Neural progenitor cell (in vitro differentiated cells): ENCODE data around the gene CNOT2. TPM values are rescaled to one million over a fixed set of nuclear protein-coding genes. Genes with fewer than 3 reads are reported as not detected.

ENCODE experiments used
- DNase-seq: peaks from one replicate; pipeline ENCODE4 v3.0.0-alpha.2; 2016; ENCODE audit warnings: low spot score
- H2AFZ ChIP-seq: fragments of 200-600 bp; sonication (generic); replicated peaks from 2 replicates; pipeline ENCODE4 v1.6.1; 2016; ENCODE audit warnings: antibody characterized with exemption
- H3F3A ChIP-seq: fragments of 200-600 bp; sonication (generic); 2 replicates; pipeline ENCODE4 v1.6.1; 2016; ENCODE audit warnings: antibody characterized with exemption, low read depth
- H3K27ac ChIP-seq: fragments of 200-600 bp; sonication (generic); 2 replicates; pipeline ENCODE4 v1.5.1; 2016; ENCODE audit warnings: mild to moderate bottlenecking
- H3K27me3 ChIP-seq: fragments of 200-600 bp; sonication (generic); 2 replicates; pipeline ENCODE4 v1.6.1; 2016; ENCODE audit warnings: mild to moderate bottlenecking, moderate library complexity
- H3K36me3 ChIP-seq: fragments of 200-600 bp; sonication (generic); 2 replicates; pipeline ENCODE4 v1.5.1; 2016
- H3K4me1 ChIP-seq: fragments of 200-600 bp; sonication (generic); 2 replicates; pipeline ENCODE4 v1.6.1; 2016; ENCODE audit warnings: mixed run types
- H3K4me2 ChIP-seq: fragments of 200-600 bp; sonication (generic); 2 replicates; pipeline ENCODE4 v1.6.1; 2016
- H3K4me3 ChIP-seq: fragments of 200-600 bp; sonication (generic); 2 replicates; pipeline ENCODE4 v1.5.1; 2016
- H3K79me2 ChIP-seq: fragments of 200-600 bp; sonication (generic); 2 replicates; pipeline ENCODE4 v1.6.1; 2016; ENCODE audit warnings: low read depth
- H3K9ac ChIP-seq: fragments of 200-600 bp; sonication (generic); 2 replicates; pipeline ENCODE4 v1.6.1; 2016
- H3K9me3 ChIP-seq: fragments of 200-600 bp; sonication (generic); 2 replicates; pipeline ENCODE4 v1.5.1; 2016; ENCODE audit warnings: low read depth
- H4K20me1 ChIP-seq: fragments of 200-600 bp; sonication (generic); 2 replicates; pipeline ENCODE4 v1.6.1; 2016; ENCODE audit warnings: low read depth
- H3K27ac Mint-ChIP-seq: 3 replicates; pipeline ENCODE4 v1.8.0; 2021; ENCODE audit warnings: mixed read lengths
- H3K27me3 Mint-ChIP-seq: 2 replicates; pipeline ENCODE4 v1.8.0; 2022; ENCODE audit warnings: low read depth, mild to moderate bottlenecking, inconsistent platforms, moderate library complexity, mixed read lengths; ENCODE audit not compliant: insufficient read depth
- H3K36me3 Mint-ChIP-seq: 3 replicates; pipeline ENCODE4 v1.8.0; 2021; ENCODE audit warnings: mixed read lengths
- H3K4me1 Mint-ChIP-seq: 3 replicates; pipeline ENCODE4 v1.8.0; 2021; ENCODE audit warnings: mixed read lengths
- H3K4me3 Mint-ChIP-seq: 3 replicates; pipeline ENCODE4 v1.8.0; 2021; ENCODE audit warnings: mild to moderate bottlenecking, moderate library complexity, mixed read lengths
- H3K9me3 Mint-ChIP-seq: 3 replicates; pipeline ENCODE4 v1.8.0; 2020; ENCODE audit warnings: mixed read lengths
- EZH2 ChIP-seq: fragments of 200-600 bp; sonication (generic); IDR thresholded peaks from 2 replicates; pipeline ENCODE4 v1.6.1; 2017; ENCODE audit warnings: antibody characterized with exemption, mild to moderate bottlenecking, moderate library complexity
- EZH2phosphoT487 ChIP-seq: fragments of 200-600 bp; sonication (generic); IDR thresholded peaks from 2 replicates; pipeline ENCODE4 v1.6.1; 2017; ENCODE audit warnings: antibody characterized with exemption
- total RNA-seq: library from RNA; depleted of rRNA; stranded (reverse); fragments of >200 nt; gene quantifications from 2 replicates; pipeline ENCODE4 v1.2.3, GENCODE V29; 2015; ENCODE audit warnings: low replicate concordance
- TF ChIP-seq, protein P1 (sequence below): fragments of 200-600 bp; sonication (generic); IDR thresholded peaks from 2 replicates; pipeline ENCODE4 v1.5.1; 2017; ENCODE audit warnings: antibody characterized with exemption, mild to moderate bottlenecking

Gene CNOT2
- total RNA-seq, 1 donor from 2014 or later: 250 TPM

DNA sequence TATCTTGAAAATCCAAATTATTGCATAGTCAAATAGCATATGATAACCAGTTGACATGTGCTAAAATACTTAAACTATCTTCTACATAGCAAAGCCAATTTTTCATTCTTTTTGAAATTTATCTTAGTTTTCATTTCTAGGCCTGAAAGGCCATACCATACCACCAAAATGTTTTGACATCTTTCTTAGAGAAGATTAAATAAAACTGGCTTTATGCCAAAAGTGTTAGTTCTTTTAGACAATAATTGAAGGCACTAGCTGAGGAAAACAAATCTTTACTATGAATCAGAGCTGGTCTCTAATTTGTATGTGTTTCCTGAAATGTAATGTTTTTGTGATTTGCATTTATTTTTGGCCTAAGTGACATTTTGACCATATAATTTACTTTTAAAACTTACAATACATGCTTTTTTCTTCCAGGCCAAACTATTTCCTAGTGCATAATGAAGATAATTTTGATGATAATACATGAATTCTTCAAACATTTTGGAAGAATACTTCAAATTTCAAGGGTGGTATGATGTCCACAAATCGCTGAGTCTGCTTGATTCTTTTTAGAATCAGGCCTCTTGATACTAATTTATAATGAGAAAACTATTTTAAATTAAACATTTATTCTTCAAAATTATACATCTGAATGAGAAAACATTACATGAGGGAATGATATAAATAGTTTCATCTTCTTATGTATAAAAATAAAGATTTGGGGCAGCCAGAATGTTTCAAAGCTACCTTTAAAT, 116.4 kb downstream of the CNOT2 start:
- Histone ChIP-seq H3K4me1 (peaks cover 5% of the 10 kb centered on the region), H3K9ac (no peak overlapping the region), H3K27me3 (peaks cover 12% of the 10 kb centered on the region), H2AFZ (no peak overlapping the region), H3K36me3 (no peaks in the 10 kb centered on the region), H3K9me3 (no peaks in the 10 kb centered on the region), H3K4me3 (no peak overlapping the region), H4K20me1 (no peaks in the 10 kb centered on the region), H3K79me2 (no peaks in the 10 kb centered on the region), H3K27ac (no peak overlapping the region), H3K4me2 (no peak overlapping the region), H3F3A (peaks cover 9% of the 10 kb centered on the region)
- H3K4me3 Mint-ChIP-seq: no peak overlapping the region
- no peaks in the 10 kb centered on the region for H3K4me1 Mint-ChIP-seq
- no peaks in the 10 kb centered on the region for H3K9me3 Mint-ChIP-seq
- no peak for TF ChIP-seq EZH2
- TF ChIP-seq EZH2phosphoT487: no peak
- TF ChIP-seq, protein P1, sequence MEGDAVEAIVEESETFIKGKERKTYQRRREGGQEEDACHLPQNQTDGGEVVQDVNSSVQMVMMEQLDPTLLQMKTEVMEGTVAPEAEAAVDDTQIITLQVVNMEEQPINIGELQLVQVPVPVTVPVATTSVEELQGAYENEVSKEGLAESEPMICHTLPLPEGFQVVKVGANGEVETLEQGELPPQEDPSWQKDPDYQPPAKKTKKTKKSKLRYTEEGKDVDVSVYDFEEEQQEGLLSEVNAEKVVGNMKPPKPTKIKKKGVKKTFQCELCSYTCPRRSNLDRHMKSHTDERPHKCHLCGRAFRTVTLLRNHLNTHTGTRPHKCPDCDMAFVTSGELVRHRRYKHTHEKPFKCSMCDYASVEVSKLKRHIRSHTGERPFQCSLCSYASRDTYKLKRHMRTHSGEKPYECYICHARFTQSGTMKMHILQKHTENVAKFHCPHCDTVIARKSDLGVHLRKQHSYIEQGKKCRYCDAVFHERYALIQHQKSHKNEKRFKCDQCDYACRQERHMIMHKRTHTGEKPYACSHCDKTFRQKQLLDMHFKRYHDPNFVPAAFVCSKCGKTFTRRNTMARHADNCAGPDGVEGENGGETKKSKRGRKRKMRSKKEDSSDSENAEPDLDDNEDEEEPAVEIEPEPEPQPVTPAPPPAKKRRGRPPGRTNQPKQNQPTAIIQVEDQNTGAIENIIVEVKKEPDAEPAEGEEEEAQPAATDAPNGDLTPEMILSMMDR: no peak
- no peak for DNase-seq
- H3K36me3 Mint-ChIP-seq: peaks cover 3% of the 10 kb centered on the region
- no peak overlapping the region for H3K27ac Mint-ChIP-seq
- H3K27me3 Mint-ChIP-seq: peaks cover 3% of the 10 kb centered on the region

DNA sequence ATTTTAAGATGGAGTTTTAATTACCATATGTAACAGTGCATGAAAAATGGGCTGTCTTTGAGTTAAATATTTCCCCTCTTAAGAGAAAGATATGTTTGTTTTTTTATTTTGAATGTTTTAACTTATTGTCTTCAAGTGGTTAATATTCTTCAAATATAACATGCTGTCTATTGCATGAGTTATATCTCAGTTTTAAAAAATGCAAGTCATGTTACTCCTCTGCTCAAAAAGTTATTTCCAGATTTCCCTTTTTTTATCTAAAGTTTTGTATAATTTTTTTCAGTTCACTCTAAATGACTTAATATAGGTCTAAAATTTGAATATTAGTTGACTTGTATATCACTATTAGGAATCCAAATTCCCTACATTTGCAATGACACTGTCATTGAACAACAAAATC, 117.0 kb downstream of the CNOT2 start:
- DNase-seq: no peak
- no peak for TF ChIP-seq EZH2phosphoT487
- TF ChIP-seq, protein P1: no peak
- no peak for TF ChIP-seq EZH2
- Mint-ChIP-seq H3K9me3 (no peaks in the 10 kb centered on the region), H3K4me1 (peaks cover 5% of the 10 kb centered on the region), H3K27me3 (peaks cover 7% of the 10 kb centered on the region), H3K27ac (no peak overlapping the region), H3K36me3 (no peaks in the 10 kb centered on the region), H3K4me3 (no peak overlapping the region)
- Histone ChIP-seq H4K20me1 (no peaks in the 10 kb centered on the region), H2AFZ (no peak overlapping the region), H3K27ac (no peak overlapping the region), H3K4me3 (no peak overlapping the region), H3K4me1 (peaks cover 5% of the 10 kb centered on the region), H3K36me3 (no peaks in the 10 kb centered on the region), H3K27me3 (peaks cover 18% of the 10 kb centered on the region), H3K4me2 (no peak overlapping the region), H3K9ac (no peak overlapping the region), H3K79me2 (no peaks in the 10 kb centered on the region), H3K9me3 (no peaks in the 10 kb centered on the region), H3F3A (peaks cover 9% of the 10 kb centered on the region)

DNA sequence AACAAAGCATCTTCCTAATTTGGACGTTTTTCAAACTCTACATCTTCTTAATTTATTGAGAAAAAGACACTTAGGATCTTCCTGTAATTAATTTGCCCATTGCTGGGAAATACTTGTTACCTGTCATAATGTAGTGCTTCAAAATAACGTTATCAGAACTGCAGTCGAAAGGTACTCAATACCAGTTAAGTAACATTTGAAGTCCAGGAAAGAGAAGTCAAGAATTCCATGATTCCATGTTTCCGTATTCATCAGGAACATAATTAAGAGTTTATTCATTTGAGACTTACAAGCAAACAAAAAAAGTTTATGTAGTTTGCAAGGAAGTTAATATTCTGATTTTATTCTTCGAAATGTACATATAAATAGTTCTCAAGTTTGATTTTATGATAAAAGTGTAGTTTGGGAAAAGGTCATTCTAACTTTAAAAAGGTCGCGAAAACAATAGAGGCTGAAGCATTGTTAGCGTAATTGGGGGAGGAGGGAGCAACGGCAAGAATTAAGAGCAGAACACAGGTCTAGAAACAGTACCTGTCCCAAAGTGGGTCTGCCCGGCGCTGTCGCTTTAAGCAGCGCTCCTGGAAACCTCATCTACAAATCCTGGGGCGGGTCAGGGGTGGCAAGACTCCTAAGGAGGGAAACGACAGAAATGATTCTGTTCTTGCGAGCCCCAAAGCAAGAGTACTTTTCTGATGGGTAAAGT, 121.6 kb downstream of the CNOT2 start:
- peaks cover 10% of the 10 kb centered on the region for H3K79me2 ChIP-seq
- H3K4me3 ChIP-seq: peak overlapping the region; percentile 82
- H3K9ac ChIP-seq: no peak overlapping the region
- Mint-ChIP-seq H3K27me3 (peaks cover 10% of the 10 kb centered on the region), H3K4me3 (peak overlapping the region; percentile 83), H3K4me1 (peaks cover 16% of the 10 kb centered on the region), H3K9me3 (no peaks in the 10 kb centered on the region), H3K36me3 (peaks cover 1% of the 10 kb centered on the region), H3K27ac (no peak overlapping the region)
- H2AFZ ChIP-seq: no peak overlapping the region
- TF ChIP-seq, protein P1: no peak
- TF ChIP-seq EZH2 (no peak), EZH2phosphoT487 (no peak)
- H3K4me2 ChIP-seq: peak overlapping the region; percentile 97
- H3K9me3 ChIP-seq: no peaks in the 10 kb centered on the region
- H3F3A ChIP-seq: peaks cover 8% of the 10 kb centered on the region
- no peaks in the 10 kb centered on the region for H3K36me3 ChIP-seq
- H3K27me3 ChIP-seq: peaks cover 44% of the 10 kb centered on the region
- H3K27ac ChIP-seq: no peak overlapping the region
- H3K4me1 ChIP-seq: peaks cover 31% of the 10 kb centered on the region
- peaks cover 15% of the 10 kb centered on the region for H4K20me1 ChIP-seq
- peak; percentile 21 for DNase-seq
